ENCODE results near the gene KIF16B. TPM values are rescaled to one million over a fixed set of nuclear protein-coding genes. Genes with fewer than 3 reads are reported as not detected.
"Not testable (repeated sequence)": the region's sequence is repeated elsewhere in the genome, so short reads cannot be mapped to it uniquely, and the experiment has no call there.

KIF16B gene
- total RNA-seq (2014; rRNA removed; shearing (Covaris generic)), result 14.5 and 18.0 TPM in 2 replicates
- 15.1 and 20.5 TPM in 2 replicates for polyA plus RNA-seq (2014; cell fraction: nucleus; rRNA removed)

- peak; percentile 87 for DNase-seq (ENCODE audit: extremely low read depth, low read depth)
Observed at GRCh38 chr20:16573001-16573965, at the start of gene KIF16B. Gene KIF16B, minus strand, starts transcription at chr20:16573448. Its CDS starts 173 bp downstream, at chr20:16573275.

- DNase-seq (ENCODE audit: extremely low read depth, low read depth), result no peak
Observed at GRCh38 chr20:16622501-16622900, 49.3 kb upstream of the KIF16B start.

- no peak for DNase-seq (ENCODE audit: extremely low read depth, low read depth)
Observed at GRCh38 chr20:16621435-16622141, 48.3 kb upstream of the KIF16B start.

- no peak for DNase-seq (ENCODE audit: extremely low read depth, low read depth)
Observed at GRCh38 chr20:16620961-16621360, 47.7 kb upstream of the KIF16B start.

GRCh38 chr20:16619953-16620352 lies 46.7 kb upstream of the KIF16B start:
- no peak for DNase-seq (ENCODE audit: extremely low read depth, low read depth)

GRCh38 chr20:16617056-16617455 lies 43.8 kb upstream of the KIF16B start:
- DNase-seq (ENCODE audit: extremely low read depth, low read depth), result no peak

- DNase-seq (ENCODE audit: extremely low read depth, low read depth), result no peak
Observed at GRCh38 chr20:16616317-16616716, 43.1 kb upstream of the KIF16B start.

- no peak for DNase-seq (ENCODE audit: extremely low read depth, low read depth)
Observed at GRCh38 chr20:16615199-16615598, 42.0 kb upstream of the KIF16B start.

- DNase-seq (ENCODE audit: extremely low read depth, low read depth), result no peak
Observed at GRCh38 chr20:16613954-16614353, 40.7 kb upstream of the KIF16B start.

- DNase-seq (ENCODE audit: extremely low read depth, low read depth), result no peak
Observed at GRCh38 chr20:16612706-16613105, 39.5 kb upstream of the KIF16B start.

GRCh38 chr20:16611817-16612216 lies 38.6 kb upstream of the KIF16B start:
- DNase-seq (ENCODE audit: extremely low read depth, low read depth), result no peak

GRCh38 chr20:16609066-16609465 lies 35.8 kb upstream of the KIF16B start:
- no peak for DNase-seq (ENCODE audit: extremely low read depth, low read depth)

GRCh38 chr20:16608277-16608650 lies 35.0 kb upstream of the KIF16B start:
- no peak for DNase-seq (ENCODE audit: extremely low read depth, low read depth)

- DNase-seq (ENCODE audit: extremely low read depth, low read depth), result no peak
Observed at GRCh38 chr20:16607364-16608276, 34.4 kb upstream of the KIF16B start.

- DNase-seq (ENCODE audit: extremely low read depth, low read depth), result no peak
Observed at GRCh38 chr20:16606468-16607070, 33.3 kb upstream of the KIF16B start.

- no peak for DNase-seq (ENCODE audit: extremely low read depth, low read depth)
Observed at GRCh38 chr20:16601047-16601446, 27.8 kb upstream of the KIF16B start.

GRCh38 chr20:16599257-16599656 lies 26.0 kb upstream of the KIF16B start:
- DNase-seq (ENCODE audit: extremely low read depth, low read depth), result no peak

GRCh38 chr20:16596991-16597390 lies 23.7 kb upstream of the KIF16B start:
- DNase-seq (ENCODE audit: extremely low read depth, low read depth), result no peak

GRCh38 chr20:16596404-16596803 lies 23.2 kb upstream of the KIF16B start:
- DNase-seq (ENCODE audit: extremely low read depth, low read depth), result not testable (repeated sequence)

- no peak for DNase-seq (ENCODE audit: extremely low read depth, low read depth)
Observed at GRCh38 chr20:16595376-16595775, 22.1 kb upstream of the KIF16B start.

Data from NCI-H460 (cell line).